ENCODE data around the gene DDHD1. TPM values are rescaled to one million over a fixed set of nuclear protein-coding genes. Genes with fewer than 3 reads are reported as not detected.

Gene DDHD1
- total RNA-seq, 4 donors from 2014 or later = 4.4 to 10.1 (median 6.8) TPM

GRCh38 chr14:53034688-53035230 lies 118.4 kb downstream of the DDHD1 start:
- H3K27me3 ChIP-seq = no peaks in the 10 kb centered on the region
- no peak overlapping the region for H3K27ac ChIP-seq
- DNase-seq = no peak
- peaks cover 0 to 9% of the 10 kb centered on the region in 2 donors for H3K36me3 ChIP-seq
- H3K4me3 ChIP-seq = no peak overlapping the region
- TF ChIP-seq, protein P1, sequence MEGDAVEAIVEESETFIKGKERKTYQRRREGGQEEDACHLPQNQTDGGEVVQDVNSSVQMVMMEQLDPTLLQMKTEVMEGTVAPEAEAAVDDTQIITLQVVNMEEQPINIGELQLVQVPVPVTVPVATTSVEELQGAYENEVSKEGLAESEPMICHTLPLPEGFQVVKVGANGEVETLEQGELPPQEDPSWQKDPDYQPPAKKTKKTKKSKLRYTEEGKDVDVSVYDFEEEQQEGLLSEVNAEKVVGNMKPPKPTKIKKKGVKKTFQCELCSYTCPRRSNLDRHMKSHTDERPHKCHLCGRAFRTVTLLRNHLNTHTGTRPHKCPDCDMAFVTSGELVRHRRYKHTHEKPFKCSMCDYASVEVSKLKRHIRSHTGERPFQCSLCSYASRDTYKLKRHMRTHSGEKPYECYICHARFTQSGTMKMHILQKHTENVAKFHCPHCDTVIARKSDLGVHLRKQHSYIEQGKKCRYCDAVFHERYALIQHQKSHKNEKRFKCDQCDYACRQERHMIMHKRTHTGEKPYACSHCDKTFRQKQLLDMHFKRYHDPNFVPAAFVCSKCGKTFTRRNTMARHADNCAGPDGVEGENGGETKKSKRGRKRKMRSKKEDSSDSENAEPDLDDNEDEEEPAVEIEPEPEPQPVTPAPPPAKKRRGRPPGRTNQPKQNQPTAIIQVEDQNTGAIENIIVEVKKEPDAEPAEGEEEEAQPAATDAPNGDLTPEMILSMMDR (IDR thresholded peaks at IDR 0.05 in 4 of 5, conservative IDR thresholded peaks at IDR 0.05 in 1 of 5) = no peak
- TF ChIP-seq POLR2A (IDR thresholded peaks at IDR 0.05) = no peak
- H3K4me1 ChIP-seq = peaks cover 13 to 17% of the 10 kb centered on the region in 2 donors
- no peaks in the 10 kb centered on the region for H3K9me3 ChIP-seq
- intact Hi-C loops (cut with DNase I; ENCODE audit: low total_unique reads) (no loop called here), in situ Hi-C loops (cut with MboI; ENCODE audit: low sequenced_read_pairs in 4 of 4) (no loop called here)
- no peak for ATAC-seq

DNA sequence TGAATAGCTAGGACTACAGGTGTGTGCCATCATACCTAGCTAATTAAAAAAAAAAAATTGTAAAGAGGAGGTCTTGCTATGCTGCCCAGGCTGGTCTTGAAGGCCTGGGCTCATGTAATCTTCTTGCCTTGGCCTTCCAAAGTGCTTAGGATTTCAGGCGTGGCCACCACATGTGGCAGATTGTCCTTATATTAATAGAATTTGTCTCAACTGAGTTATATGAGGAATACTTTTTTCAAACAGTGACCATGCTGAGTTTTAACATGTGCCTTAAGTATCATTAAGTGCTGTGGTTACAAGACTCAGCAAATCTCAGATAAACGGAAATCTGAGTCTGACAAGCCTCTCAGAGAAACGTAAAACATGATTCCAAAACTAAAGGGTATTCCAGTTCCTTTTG lies 119.1 kb downstream of the DDHD1 start:
- peaks cover 0 to 6% of the 10 kb centered on the region in 2 donors for H3K36me3 ChIP-seq
- intact Hi-C loops (cut with DNase I; ENCODE audit: low total_unique reads) = no loop called here
- TF ChIP-seq, protein P1 (IDR thresholded peaks at IDR 0.05 in 4 of 5, conservative IDR thresholded peaks at IDR 0.05 in 1 of 5) = no peak
- TF ChIP-seq POLR2A (IDR thresholded peaks at IDR 0.05) = no peak
- no peak overlapping the region for H3K4me3 ChIP-seq
- DNase-seq = no peak
- peaks cover 13 to 17% of the 10 kb centered on the region in 2 donors for H3K4me1 ChIP-seq
- ATAC-seq = no peak
- in situ Hi-C loops (cut with MboI; ENCODE audit: low sequenced_read_pairs in 4 of 4) = no loop called here
- H3K27ac ChIP-seq = no peak overlapping the region
- no peaks in the 10 kb centered on the region for H3K9me3 ChIP-seq
- H3K27me3 ChIP-seq = no peaks in the 10 kb centered on the region

GRCh38 chr14:53032838-53033390 lies 120.2 kb downstream of the DDHD1 start:
- no peak overlapping the region for H3K27ac ChIP-seq
- DNase-seq = no peak
- no peak for ATAC-seq
- H3K4me3 ChIP-seq = no peak overlapping the region
- H3K9me3 ChIP-seq = no peaks in the 10 kb centered on the region
- no peak for TF ChIP-seq POLR2A (IDR thresholded peaks at IDR 0.05)
- peaks cover 13 to 17% of the 10 kb centered on the region in 2 donors for H3K4me1 ChIP-seq
- no peaks in the 10 kb centered on the region for H3K27me3 ChIP-seq
- in situ Hi-C loops (cut with MboI; ENCODE audit: low sequenced_read_pairs in 4 of 4) (no loop called here), intact Hi-C loops (cut with DNase I; ENCODE audit: low total_unique reads) (no loop called here)
- no peaks in the 10 kb centered on the region for H3K36me3 ChIP-seq

DNA sequence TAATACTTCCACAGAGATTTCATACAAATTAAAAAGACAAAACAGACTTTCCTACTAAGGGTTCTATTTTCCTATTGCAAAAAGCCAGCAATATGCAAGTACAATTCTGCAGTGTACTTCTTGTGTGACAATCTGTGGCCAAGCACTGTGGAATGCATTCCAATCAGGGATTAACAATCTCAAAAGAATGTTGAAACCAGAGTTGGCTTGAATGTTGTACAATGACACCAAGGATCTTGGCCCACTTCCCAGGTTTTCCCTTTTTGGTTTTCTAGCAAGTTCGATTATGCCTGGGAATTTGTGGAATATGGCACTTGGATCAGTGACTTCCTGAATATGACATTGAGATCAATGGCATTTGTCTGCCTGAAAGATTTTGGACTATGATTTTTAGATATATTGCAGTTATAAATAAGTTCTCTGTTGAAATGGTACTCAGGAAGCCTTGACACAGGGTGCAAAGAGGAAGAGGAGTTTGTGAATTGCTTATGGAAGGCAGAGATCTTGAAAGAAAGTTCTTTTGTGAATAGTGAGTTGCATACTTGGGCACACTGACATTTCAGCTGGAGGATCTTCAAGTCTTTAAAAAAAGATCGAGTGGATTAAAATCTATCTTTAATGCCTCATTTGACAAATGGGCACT lies 120.8 kb downstream of the DDHD1 start:
- Histone ChIP-seq H3K4me1 (peaks cover 13 to 17% of the 10 kb centered on the region in 2 donors), H3K27me3 (no peaks in the 10 kb centered on the region), H3K36me3 (no peaks in the 10 kb centered on the region), H3K4me3 (no peak overlapping the region), H3K27ac (no peak overlapping the region), H3K9me3 (no peaks in the 10 kb centered on the region)
- in situ Hi-C loops (cut with MboI; ENCODE audit: low sequenced_read_pairs in 4 of 4) = no loop called here
- intact Hi-C loops (cut with DNase I; ENCODE audit: low total_unique reads) = no loop called here
- TF ChIP-seq, protein P1 (IDR thresholded peaks at IDR 0.05 in 4 of 5, conservative IDR thresholded peaks at IDR 0.05 in 1 of 5) = no peak
- TF ChIP-seq POLR2A (IDR thresholded peaks at IDR 0.05) = no peak
- ATAC-seq (peak; percentile 62 to 69), DNase-seq (peak in 1 of 2 donors; percentile 20)

DNA sequence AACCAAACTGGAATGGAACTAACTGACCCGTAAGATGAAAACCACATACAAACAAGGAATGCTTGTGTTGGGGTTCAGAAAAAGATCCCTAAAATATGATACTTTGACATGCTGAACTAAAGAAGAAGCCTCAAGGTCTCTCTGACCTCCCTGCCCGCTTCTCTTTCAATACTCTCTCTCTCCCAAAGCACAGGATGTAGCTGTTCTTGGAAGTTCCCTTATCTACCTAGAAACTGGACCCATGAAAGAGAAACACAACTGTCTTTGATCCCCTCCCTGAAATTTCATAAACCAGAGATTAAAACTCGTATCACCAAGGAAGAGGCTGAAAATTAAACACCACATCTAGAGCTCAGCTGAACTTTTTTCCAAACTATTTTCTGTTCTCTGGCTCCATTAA lies 125.6 kb downstream of the DDHD1 start:
- Histone ChIP-seq H3K9me3 (no peaks in the 10 kb centered on the region), H3K27me3 (no peaks in the 10 kb centered on the region), H3K27ac (no peak overlapping the region), H3K4me3 (no peak overlapping the region), H3K4me1 (peaks cover 9 to 12% of the 10 kb centered on the region in 2 donors), H3K36me3 (no peaks in the 10 kb centered on the region)
- intact Hi-C loops (cut with DNase I; ENCODE audit: low total_unique reads) (no loop called here), in situ Hi-C loops (cut with MboI; ENCODE audit: low sequenced_read_pairs in 4 of 4) (no loop called here)
- DNase-seq (no peak), ATAC-seq (no peak)
- TF ChIP-seq, protein P1 (IDR thresholded peaks at IDR 0.05 in 4 of 5, conservative IDR thresholded peaks at IDR 0.05 in 1 of 5) = no peak
- TF ChIP-seq POLR2A (IDR thresholded peaks at IDR 0.05) = no peak
